HG03064 (cell line): ENCODE data around the gene HMGB2.

ENCODE experiments used
- ATAC-seq: cut with Tn5 transposase; IDR thresholded peaks from one replicate; pipeline ENCODE4 v1.9.1; 2021; ENCODE audit warnings: low read depth; ENCODE audit not compliant: unreplicated experiment

Gene HMGB2

GRCh38 chr4:173334085-173334890, at the start of gene HMGB2:
Gene HMGB2, minus strand, starts transcription at chr4:173334358. Its CDS starts 709 bp downstream, at chr4:173333649.
- peak; percentile 92 for ATAC-seq

- ATAC-seq = no peak
Observed at GRCh38 chr4:173382349-173382748, 48.2 kb upstream of the HMGB2 start.

DNA sequence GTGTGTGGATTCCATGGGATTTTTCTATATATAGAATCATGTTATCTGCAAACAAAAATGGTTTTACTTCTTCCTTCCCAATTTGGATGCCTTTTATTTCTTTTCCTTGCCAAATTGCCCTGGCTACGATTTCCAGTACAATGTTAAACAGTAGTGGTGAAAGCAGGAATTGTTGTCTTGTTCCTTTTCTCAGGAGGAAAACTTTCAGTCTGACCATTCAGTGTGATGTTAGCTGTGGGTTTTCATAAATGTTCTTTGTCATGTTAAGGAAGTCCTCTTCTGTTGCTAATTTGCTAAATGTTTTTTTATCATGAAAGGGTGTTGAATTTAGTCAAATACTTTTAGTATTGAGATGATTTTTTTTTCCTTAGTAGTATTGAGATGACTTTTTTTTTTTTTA, 47.5 kb upstream of the HMGB2 start:
- no peak for ATAC-seq

GRCh38 chr4:173380987-173381386, 46.8 kb upstream of the HMGB2 start:
- ATAC-seq = peak; percentile 61

- ATAC-seq = no peak
Observed at GRCh38 chr4:173379929-173380328, 45.8 kb upstream of the HMGB2 start.

DNA sequence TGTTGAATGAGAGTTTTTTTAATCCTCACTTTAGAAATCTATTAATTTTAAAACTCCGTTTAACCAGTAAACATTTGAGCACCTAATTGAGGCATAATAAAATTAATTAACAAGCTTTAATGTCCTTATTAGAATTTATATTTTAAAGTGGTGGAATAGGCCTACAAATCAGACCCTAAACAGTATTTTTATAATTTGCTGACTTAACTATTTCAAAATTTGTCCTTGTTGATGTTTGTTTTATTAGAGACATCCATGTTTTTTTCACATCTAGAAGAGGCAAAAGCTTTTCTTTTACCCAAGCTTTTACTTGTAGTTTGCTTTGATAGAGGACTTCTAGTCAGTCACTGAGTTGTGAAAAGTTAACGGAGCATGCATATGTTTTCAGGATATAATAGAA, 40.4 kb upstream of the HMGB2 start:
- no peak for ATAC-seq

- ATAC-seq = peak; percentile 16
Observed at GRCh38 chr4:173371292-173372192, 37.4 kb upstream of the HMGB2 start.

DNA sequence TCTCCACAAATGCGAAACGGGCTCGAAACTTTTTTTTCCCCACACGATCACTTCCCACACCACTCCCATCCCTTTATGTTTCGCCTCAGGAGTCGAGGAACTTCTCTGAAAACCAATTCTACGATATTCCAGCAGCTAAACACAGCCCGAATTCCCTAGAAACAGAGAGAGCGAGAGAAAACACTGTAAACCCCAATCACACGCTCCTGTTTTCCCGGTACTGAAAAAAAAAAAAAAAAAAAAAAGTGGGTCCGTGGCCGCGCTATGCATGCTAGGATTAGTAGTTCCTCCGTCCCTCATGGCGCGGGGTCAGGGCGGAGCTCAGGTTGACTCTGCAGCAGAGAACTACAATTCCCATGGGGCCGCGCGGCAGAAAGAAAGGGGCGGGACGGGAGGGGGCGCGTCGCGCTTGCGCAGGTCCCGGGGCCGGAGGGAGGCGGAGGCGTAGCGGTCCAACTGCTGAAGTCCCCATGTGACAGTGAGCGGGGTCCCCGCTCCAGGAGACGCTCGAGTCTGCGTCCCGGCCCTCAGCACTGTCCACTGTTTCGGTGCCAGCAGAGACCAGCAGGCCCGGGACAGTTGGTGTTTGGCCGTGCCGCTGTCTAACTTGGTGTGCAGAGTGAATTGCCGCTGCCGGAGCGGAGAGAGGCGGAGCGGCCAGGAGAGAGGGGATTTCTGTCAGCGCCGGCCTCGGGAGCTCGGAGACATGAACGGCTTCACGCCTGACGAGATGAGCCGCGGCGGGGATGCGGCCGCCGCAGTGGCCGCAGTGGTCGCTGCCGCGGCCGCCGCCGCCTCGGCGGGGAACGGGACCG, 36.5 kb upstream of the HMGB2 start, which contains the start of gene SAP30:
SAP30 (plus strand) TSS at position 478 of the 815 bp plus-strand sequence; CDS start at position 707, 229 bp downstream.
- ATAC-seq = peak; percentile 62

- peak; percentile 1 for ATAC-seq
Observed at GRCh38 chr4:173370130-173370476, 35.9 kb upstream of the HMGB2 start.

GRCh38 chr4:173367946-173368345, 33.8 kb upstream of the HMGB2 start:
- no peak for ATAC-seq

GRCh38 chr4:173367285-173367684, 33.1 kb upstream of the HMGB2 start:
- peak; percentile 18 for ATAC-seq

GRCh38 chr4:173365359-173365996, 31.3 kb upstream of the HMGB2 start:
- ATAC-seq = no peak

DNA sequence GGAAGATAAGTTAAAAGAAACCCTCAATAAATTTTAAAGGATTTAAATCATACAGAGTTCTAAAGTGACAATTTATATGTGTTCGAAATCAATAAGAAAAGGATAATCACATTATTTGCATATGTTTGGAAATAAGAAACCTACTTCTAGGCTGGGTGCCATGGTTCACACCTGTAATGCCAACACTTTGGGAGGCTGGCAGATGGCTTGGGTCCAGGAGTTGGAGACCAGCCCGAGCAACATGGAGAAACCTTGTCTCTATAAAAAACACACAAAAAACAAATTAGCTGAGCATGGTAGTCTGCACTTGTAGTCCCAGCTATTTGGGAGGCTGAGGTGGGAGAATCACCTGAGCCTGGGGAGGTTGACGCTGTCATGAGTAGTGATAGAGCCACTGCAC, 28.5 kb upstream of the HMGB2 start:
- ATAC-seq = no peak

DNA sequence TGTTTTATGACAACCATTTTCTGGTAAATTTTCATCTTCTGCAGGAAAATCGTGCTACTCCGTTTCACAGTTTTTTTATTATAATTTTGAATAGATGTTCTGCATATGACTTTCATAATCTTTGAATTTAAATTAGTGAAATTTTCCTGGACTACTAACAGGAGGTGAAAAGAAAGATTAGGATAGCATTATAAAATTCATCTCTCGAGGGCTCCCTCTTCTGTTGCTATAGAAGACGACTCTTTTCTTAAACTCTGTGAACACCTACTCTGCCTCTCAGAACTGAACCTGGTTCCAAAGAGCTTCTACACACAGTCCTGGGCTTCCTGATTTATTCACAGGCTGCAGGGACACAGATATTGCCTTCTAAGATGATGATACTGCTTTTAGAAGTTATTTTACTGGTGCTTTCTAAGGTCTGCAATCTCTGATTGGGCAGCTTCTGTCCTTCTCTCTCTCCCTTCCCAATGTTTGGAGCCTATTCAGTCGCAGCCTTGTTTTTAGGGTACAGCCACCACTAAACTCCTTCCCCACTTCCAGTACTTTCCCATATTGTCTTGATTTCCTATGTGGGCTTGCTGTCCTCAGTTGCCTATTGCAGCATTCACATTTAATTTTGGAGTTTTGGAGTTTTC, 26.5 kb upstream of the HMGB2 start:
- ATAC-seq = no peak

GRCh38 chr4:173357939-173358338, 23.8 kb upstream of the HMGB2 start:
- no peak for ATAC-seq

DNA sequence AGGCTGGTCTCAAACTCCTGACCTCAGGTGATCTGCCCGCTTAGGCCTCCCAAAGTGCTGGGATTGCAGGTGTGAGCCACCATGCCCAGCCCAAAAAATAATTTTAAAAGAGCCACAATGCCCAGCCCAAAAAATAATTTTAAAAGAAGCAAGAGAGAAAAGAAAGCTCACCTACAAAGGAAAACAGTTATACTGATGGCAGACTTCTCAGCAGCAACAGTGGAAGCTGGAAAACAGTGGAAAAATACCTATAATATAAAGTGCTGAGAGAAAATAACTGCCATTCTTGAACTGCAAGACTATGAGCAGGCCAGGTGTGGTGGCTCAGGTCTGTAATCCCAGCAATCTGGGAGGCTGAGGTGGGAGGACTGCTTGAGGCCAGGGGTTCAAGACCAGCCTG, 13.3 kb upstream of the HMGB2 start:
- no peak for ATAC-seq

DNA sequence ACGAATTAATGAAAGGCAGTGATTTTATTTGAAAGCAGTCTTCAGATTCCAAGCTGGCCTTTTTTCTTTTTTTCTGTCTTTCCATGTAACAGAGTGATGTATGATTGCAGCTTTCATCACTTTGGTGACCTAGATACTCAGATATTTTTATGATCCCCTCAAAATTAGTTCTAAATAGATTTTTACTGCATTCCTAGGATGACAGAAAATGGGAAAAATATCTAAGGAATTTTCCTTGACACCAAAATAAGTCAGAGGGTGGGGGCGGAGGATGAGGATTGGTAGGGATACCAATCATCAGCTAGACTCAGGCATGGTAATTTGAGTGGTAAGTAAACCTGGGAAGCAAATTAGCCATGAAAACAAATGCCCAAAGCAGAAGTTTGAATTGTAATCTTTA, 11.9 kb upstream of the HMGB2 start:
- ATAC-seq = no peak

DNA sequence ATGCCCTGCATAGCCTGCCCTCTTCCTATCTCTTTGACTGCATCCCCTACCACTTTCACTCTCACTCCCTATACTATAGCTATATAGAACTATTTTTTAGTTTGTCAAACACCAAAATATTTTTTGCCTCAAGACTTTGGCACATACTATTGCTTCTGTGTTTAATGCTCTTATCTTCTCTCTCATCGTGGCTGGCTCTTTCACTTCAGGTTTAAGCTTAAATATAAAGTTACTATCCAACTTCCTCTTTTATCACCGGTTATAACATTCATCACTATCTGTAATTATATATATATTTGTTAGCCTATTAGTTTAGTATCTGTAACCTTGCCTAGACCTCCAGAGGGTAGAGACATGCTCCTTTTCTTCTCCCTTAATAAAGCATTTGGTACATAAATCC, 11.5 kb upstream of the HMGB2 start:
- ATAC-seq = no peak

DNA sequence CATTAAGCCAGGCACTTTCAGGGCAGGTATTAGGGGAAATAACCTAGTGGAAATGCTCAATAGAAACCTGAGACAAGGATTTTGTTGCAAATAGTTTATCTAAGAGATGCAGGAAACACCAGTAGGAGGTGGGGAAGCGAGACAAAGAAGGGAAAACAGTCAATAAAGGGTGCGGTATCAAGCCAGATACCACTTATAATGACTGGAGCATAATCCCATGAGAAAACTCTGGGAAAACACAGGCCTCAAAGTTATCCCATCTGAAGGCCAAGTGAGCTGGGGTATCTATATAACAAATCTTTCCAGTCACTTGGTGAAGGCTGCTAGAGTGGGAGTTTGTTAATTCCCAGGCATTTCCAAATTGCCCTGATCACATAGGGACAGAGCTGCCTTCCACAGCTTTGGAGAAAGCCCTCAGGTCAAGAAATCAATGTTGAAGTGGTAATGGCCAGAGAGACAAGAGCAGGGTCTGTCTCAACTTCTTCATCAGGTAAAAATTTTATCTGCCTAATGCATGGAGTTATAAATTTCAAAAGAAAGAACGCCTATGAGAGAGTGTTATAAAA, 9.8 kb upstream of the HMGB2 start:
- ATAC-seq = no peak
